Panc1 (cell line): ENCODE results near the gene UBASH3A. TPM values are rescaled to one million over a fixed set of nuclear protein-coding genes. Genes with fewer than 3 reads are reported as not detected.

Source experiments
- ATAC-seq: fragments of 200-7000 bp; cut with Tn5 transposase; 2 replicates; pipeline ENCODE4 v1.9.1; 2020; ENCODE audit warnings: mild to moderate bottlenecking, moderate library complexity
- BruUV-seq: library from RNA; stranded (reverse); fragments of 400-500 nt; replicated peaks from 2 replicates; lab custom pipeline; 2021; lab: Mats Ljungman, UMichigan
- CTCF ChIA-PET: fragments of 300-600 bp; sonication (Branson Sonifier 250); formaldehyde crosslinking; loops from one replicate; lab custom pipeline; 2022; ENCODE audit warnings: antibody characterized with exemption; lab: Charles Lee
- POLR2A ChIA-PET: fragments of 300-600 bp; sonication (Branson Sonifier 250); formaldehyde crosslinking; loops from one replicate; lab custom pipeline; 2022; ENCODE audit warnings: antibody characterized with exemption; lab: Charles Lee
- DNase-seq: peaks from one replicate; pipeline ENCODE4 v3.0.0-alpha.2; 2010; ENCODE audit warnings: low read depth, low spot score
- H3K27ac ChIP-seq: 2 replicates; pipeline ENCODE4 v1.5.1; 2011; ENCODE audit warnings: mild to moderate bottlenecking, low read length, inconsistent platforms
- H3K27me3 ChIP-seq: fragments of 200-500 bp; sonication (Bioruptor generic); 2 replicates; pipeline ENCODE4 v1.6.0; 2014; ENCODE audit warnings: low read length, inconsistent platforms; ENCODE audit not compliant: control insufficient read depth, insufficient read depth
- H3K36me3 ChIP-seq: fragments of 200-500 bp; sonication (Bioruptor generic); 2 replicates; pipeline ENCODE4 v1.5.1; 2014; ENCODE audit warnings: inconsistent platforms, mild to moderate bottlenecking, low read length, moderate library complexity; ENCODE audit not compliant: control insufficient read depth, insufficient read depth
- H3K4me1 ChIP-seq: 2 replicates; pipeline ENCODE4 v1.5.1; 2011; ENCODE audit warnings: inconsistent platforms, mild to moderate bottlenecking, low read length, moderate library complexity; ENCODE audit not compliant: control insufficient read depth, insufficient read depth
- H3K4me3 ChIP-seq, 2 experiments: 2 replicates each; pipeline ENCODE4 v1.5.1; 2011 to 2012; ENCODE audit warnings: low read depth in 2 of 2, low read length in 2 of 2, mild to moderate bottlenecking in 2 of 2, inconsistent platforms in 1 of 2, moderate library complexity in 1 of 2
- H3K9me3 ChIP-seq: fragments of 200-500 bp; sonication (Bioruptor generic); 2 replicates; pipeline ENCODE4 v1.5.1; 2014; ENCODE audit warnings: low read depth, mild to moderate bottlenecking, inconsistent platforms, low read length, moderate library complexity; ENCODE audit not compliant: control insufficient read depth, insufficient read depth
- POLR2AphosphoS5 ChIP-seq: IDR thresholded peaks from 2 replicates; pipeline ENCODE4 v1.6.1; 2012; ENCODE audit warnings: mild to moderate bottlenecking, low read depth, low read length, moderate library complexity
- SIN3A ChIP-seq: IDR thresholded peaks from 2 replicates; pipeline ENCODE4 v1.6.1; 2012; ENCODE audit warnings: low read depth, mild to moderate bottlenecking, low read length, moderate library complexity, borderline replicate concordance; ENCODE audit not compliant: insufficient read depth
- TCF7L2 ChIP-seq: IDR thresholded peaks from 2 replicates; pipeline ENCODE4 v1.6.1; 2011; ENCODE audit warnings: mild to moderate bottlenecking, low read depth, low read length, inconsistent platforms
- in situ Hi-C: cut with HindIII; loops from 2 replicates; pipeline ENCODE4 v1.10.0; 2016; ENCODE audit warnings: low sequenced_read_pairs, low pct_unique_long_range_greater_than_20kb
- intact Hi-C: fragments of 100-400 bp; cut with micrococcal nuclease; formaldehyde crosslinking; loops from one replicate; pipeline ENCODE4 v1.10.0; 2022; ENCODE audit not compliant: unreplicated experiment
- total RNA-seq: library from RNA; stranded (reverse); gene quantifications from one replicate; pipeline ENCODE4 v1.2.1, GENCODE V29; 2021; ENCODE audit not compliant: unreplicated experiment
- TF ChIP-seq, protein P1 (sequence below): fragments of 450-650 bp; IDR thresholded peaks from 2 replicates; pipeline ENCODE4 v1.5.1; 2017; ENCODE audit warnings: mild to moderate bottlenecking
- TF ChIP-seq, protein P2 (sequence below), 2 experiments: IDR thresholded peaks; 2 replicates each; pipeline ENCODE4 v1.6.1; 2011 to 2012; ENCODE audit warnings: low read depth in 2 of 2, control low read depth in 1 of 2, low read length in 1 of 2, mild to moderate bottlenecking in 1 of 2, moderate library complexity in 1 of 2; ENCODE audit not compliant: insufficient read depth in 1 of 2

The UBASH3A gene
- total RNA-seq, 1 experiment from 2014 or later, result 0.33 TPM

DNA sequence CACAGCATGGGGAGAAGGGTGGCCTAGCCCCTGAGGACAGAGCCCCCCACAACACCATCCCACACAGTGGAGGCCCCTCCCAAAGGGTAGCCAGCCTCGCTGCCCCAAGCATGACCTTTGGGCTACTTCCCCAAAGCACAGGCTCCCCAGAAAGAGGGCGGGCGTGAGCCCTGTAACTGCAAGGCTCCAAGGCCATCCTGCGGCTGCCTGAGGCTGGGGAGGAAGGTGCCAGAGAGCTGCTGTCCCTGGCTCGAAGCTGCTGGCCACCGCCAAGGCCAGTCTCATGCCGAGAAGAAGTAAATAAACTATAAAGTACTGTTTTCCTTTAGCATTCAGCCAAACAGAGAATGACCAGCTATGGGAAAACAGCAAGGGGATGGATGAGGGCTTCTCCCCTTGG is 27.5 kb downstream of the UBASH3A start:
- intact Hi-C loops (no loop called here), in situ Hi-C loops (no loop called here)
- H3K36me3 ChIP-seq, result no peaks in the 10 kb centered on the region
- ATAC-seq (no peak), DNase-seq (no peak)
- H3K4me3 ChIP-seq, result no peak overlapping the region
- H3K4me1 ChIP-seq, result no peaks in the 10 kb centered on the region
- H3K9me3 ChIP-seq, result peaks cover 5% of the 10 kb centered on the region; the same call in 1 of the 2 replicates
- no peak overlapping the region for H3K27ac ChIP-seq
- BruUV-seq, result no TSS peak
- peaks cover 3% of the 10 kb centered on the region; the same call in 1 of the 2 replicates for H3K27me3 ChIP-seq
- CTCF ChIA-PET, result no interaction called here
- POLR2A ChIA-PET, result no interaction called here
- TF ChIP-seq, protein P1, sequence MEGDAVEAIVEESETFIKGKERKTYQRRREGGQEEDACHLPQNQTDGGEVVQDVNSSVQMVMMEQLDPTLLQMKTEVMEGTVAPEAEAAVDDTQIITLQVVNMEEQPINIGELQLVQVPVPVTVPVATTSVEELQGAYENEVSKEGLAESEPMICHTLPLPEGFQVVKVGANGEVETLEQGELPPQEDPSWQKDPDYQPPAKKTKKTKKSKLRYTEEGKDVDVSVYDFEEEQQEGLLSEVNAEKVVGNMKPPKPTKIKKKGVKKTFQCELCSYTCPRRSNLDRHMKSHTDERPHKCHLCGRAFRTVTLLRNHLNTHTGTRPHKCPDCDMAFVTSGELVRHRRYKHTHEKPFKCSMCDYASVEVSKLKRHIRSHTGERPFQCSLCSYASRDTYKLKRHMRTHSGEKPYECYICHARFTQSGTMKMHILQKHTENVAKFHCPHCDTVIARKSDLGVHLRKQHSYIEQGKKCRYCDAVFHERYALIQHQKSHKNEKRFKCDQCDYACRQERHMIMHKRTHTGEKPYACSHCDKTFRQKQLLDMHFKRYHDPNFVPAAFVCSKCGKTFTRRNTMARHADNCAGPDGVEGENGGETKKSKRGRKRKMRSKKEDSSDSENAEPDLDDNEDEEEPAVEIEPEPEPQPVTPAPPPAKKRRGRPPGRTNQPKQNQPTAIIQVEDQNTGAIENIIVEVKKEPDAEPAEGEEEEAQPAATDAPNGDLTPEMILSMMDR, result no peak
- TF ChIP-seq POLR2AphosphoS5, result no peak
- TF ChIP-seq TCF7L2, result no peak
- TF ChIP-seq, protein P2, sequence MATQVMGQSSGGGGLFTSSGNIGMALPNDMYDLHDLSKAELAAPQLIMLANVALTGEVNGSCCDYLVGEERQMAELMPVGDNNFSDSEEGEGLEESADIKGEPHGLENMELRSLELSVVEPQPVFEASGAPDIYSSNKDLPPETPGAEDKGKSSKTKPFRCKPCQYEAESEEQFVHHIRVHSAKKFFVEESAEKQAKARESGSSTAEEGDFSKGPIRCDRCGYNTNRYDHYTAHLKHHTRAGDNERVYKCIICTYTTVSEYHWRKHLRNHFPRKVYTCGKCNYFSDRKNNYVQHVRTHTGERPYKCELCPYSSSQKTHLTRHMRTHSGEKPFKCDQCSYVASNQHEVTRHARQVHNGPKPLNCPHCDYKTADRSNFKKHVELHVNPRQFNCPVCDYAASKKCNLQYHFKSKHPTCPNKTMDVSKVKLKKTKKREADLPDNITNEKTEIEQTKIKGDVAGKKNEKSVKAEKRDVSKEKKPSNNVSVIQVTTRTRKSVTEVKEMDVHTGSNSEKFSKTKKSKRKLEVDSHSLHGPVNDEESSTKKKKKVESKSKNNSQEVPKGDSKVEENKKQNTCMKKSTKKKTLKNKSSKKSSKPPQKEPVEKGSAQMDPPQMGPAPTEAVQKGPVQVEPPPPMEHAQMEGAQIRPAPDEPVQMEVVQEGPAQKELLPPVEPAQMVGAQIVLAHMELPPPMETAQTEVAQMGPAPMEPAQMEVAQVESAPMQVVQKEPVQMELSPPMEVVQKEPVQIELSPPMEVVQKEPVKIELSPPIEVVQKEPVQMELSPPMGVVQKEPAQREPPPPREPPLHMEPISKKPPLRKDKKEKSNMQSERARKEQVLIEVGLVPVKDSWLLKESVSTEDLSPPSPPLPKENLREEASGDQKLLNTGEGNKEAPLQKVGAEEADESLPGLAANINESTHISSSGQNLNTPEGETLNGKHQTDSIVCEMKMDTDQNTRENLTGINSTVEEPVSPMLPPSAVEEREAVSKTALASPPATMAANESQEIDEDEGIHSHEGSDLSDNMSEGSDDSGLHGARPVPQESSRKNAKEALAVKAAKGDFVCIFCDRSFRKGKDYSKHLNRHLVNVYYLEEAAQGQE (IDR thresholded peaks at IDR 0.05; ENCODE audit: insufficient read depth in 1 of 2, low read depth in 2 of 2, low read length in 1 of 2), result no peak
- no peak for TF ChIP-seq SIN3A

DNA sequence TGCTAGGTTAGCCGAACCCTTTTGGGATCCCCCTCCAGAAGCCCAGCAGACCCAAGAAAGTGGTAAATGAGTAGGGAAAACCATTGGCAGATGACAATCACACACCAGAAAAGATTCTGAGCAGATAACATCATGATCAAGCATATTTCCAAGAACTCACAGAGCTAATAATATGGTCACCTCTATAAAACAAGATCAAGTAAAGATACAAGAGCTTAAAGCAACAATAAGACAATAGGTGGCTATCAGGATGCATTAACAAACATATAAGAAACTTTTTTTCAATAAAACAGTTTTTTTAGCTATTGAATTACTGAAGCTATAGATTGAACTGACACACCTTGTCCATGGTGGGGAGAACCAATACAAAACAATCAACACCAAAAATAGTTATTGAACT is 29.0 kb downstream of the UBASH3A start:
- no peak for DNase-seq
- no peaks in the 10 kb centered on the region for H3K36me3 ChIP-seq
- no TSS peak for BruUV-seq
- TF ChIP-seq POLR2AphosphoS5, result no peak
- TF ChIP-seq, protein P2 (IDR thresholded peaks at IDR 0.05; ENCODE audit: insufficient read depth in 1 of 2, low read depth in 2 of 2, low read length in 1 of 2), result no peak
- TF ChIP-seq, protein P1, result no peak
- no peak for TF ChIP-seq TCF7L2
- no peak for TF ChIP-seq SIN3A
- in situ Hi-C loops, result no loop called here
- POLR2A ChIA-PET, result no interaction called here
- no peak overlapping the region for H3K4me3 ChIP-seq
- no peak for ATAC-seq
- H3K27me3 ChIP-seq, result peaks cover 3% of the 10 kb centered on the region; the same call in 1 of the 2 replicates
- no peaks in the 10 kb centered on the region for H3K4me1 ChIP-seq
- intact Hi-C loops, result no loop called here
- CTCF ChIA-PET, result no interaction called here
- H3K27ac ChIP-seq, result no peak overlapping the region
- H3K9me3 ChIP-seq, result peaks cover 5% of the 10 kb centered on the region; the same call in 1 of the 2 replicates
